ENCODE results near the gene CCDC3.

DNA sequence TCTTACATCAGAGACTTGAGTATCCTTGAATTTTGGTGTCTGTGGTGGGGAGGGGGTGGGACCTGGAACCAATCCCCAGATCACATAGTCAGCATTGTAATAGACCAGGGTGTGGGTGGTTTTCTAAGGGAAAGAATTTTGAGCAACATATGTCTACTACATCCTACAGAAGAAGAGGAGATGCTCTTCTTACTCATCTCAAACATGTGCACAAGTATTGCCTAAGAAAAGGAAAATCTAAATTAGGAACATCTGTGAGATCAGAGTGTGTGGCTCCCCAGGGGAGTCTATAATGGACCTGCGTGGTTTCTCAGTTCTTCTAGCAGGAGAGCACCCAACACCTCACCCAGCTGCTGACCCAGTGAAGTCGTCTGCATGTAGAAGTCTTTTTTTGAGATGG lies 148.8 kb downstream of the CCDC3 start:
- no peak for TF ChIP-seq POLR2A (IDR thresholded peaks at IDR 0.05; ENCODE audit: low read length)
- TF ChIP-seq GATA1 (IDR thresholded peaks at IDR 0.05; ENCODE audit: low read depth, low read length): no peak
